Measurements from ENCODE around the gene LKAAEAR1. TPM values are rescaled to one million over a fixed set of nuclear protein-coding genes. Genes with fewer than 3 reads are reported as not detected.

The LKAAEAR1 gene
- total and polyA plus RNA-seq, 9 of the 15 experiments (the other 6 are each of a cell fraction or from before 2014, with no cell fraction given): not detected

GRCh38 chr20:64038565-64039292, 45.5 kb downstream of the LKAAEAR1 start (continued):
- TF ChIP-seq FOXK1 (CRISPR knock-in tag; IDR thresholded peaks at IDR 0.05; ENCODE audit: borderline replicate concordance) (no peak), CBX3 (IDR thresholded peaks at IDR 0.05; ENCODE audit: borderline replicate concordance in 1 of 2, low read length in 2 of 2) (no peak), ZNF668 (CRISPR knock-in tag; IDR thresholded peaks at IDR 0.05) (no peak), ILK (tag; IDR thresholded peaks at IDR 0.05; ENCODE audit: borderline replicate concordance, low read depth) (no peak), FIP1L1 (IDR thresholded peaks at IDR 0.05; ENCODE audit: low read depth, low read length, poor library complexity, severe bottlenecking) (peak; percentile 93), ADNP (tag; IDR thresholded peaks at IDR 0.05) (no peak), NELFE (IDR thresholded peaks at IDR 0.05; ENCODE audit: insufficient read depth, insufficient read length) (no peak), SIX5 (IDR thresholded peaks at IDR 0.05; ENCODE audit: borderline replicate concordance in 1 of 2, insufficient read depth in 1 of 2, low read depth in 1 of 2, low read length in 2 of 2) (no peak), NFE2L1 (tag; IDR thresholded peaks at IDR 0.05; ENCODE audit: borderline replicate concordance, low read depth) (no peak), E2F3 (CRISPR knock-in tag; IDR thresholded peaks at IDR 0.05) (0 out of 2 replicates have a peak, but pooled peaks have one; percentile 59), YBX1 (IDR thresholded peaks at IDR 0.05) (no peak), EGR1 (conservative IDR thresholded peaks at IDR 0.05) (0 out of 2 replicates have a peak, but pooled peaks have one; percentile 16), FOXA3 (CRISPR knock-in tag; conservative IDR thresholded peaks at IDR 0.05 in 1 of 2, IDR thresholded peaks at IDR 0.05 in 1 of 2) (0 out of 4 replicates have a peak, but pooled peaks of 1 of the 2 experiments have one; percentile 17)
- TF ChIP-seq, protein P1, sequence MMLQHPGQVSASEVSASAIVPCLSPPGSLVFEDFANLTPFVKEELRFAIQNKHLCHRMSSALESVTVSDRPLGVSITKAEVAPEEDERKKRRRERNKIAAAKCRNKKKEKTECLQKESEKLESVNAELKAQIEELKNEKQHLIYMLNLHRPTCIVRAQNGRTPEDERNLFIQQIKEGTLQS (IDR thresholded peaks at IDR 0.05): no peak
- TF ChIP-seq, protein P1 (CRISPR knock-in tag; conservative IDR thresholded peaks at IDR 0.05): no peak
- TF ChIP-seq, protein P2, sequence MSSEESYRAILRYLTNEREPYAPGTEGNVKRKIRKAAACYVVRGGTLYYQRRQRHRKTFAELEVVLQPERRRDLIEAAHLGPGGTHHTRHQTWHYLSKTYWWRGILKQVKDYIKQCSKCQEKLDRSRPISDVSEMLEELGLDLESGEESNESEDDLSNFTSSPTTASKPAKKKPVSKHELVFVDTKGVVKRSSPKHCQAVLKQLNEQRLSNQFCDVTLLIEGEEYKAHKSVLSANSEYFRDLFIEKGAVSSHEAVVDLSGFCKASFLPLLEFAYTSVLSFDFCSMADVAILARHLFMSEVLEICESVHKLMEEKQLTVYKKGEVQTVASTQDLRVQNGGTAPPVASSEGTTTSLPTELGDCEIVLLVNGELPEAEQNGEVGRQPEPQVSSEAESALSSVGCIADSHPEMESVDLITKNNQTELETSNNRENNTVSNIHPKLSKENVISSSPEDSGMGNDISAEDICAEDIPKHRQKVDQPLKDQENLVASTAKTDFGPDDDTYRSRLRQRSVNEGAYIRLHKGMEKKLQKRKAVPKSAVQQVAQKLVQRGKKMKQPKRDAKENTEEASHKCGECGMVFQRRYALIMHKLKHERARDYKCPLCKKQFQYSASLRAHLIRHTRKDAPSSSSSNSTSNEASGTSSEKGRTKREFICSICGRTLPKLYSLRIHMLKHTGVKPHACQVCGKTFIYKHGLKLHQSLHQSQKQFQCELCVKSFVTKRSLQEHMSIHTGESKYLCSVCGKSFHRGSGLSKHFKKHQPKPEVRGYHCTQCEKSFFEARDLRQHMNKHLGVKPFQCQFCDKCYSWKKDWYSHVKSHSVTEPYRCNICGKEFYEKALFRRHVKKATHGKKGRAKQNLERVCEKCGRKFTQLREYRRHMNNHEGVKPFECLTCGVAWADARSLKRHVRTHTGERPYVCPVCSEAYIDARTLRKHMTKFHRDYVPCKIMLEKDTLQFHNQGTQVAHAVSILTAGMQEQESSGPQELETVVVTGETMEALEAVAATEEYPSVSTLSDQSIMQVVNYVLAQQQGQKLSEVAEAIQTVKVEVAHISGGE (CRISPR knock-in tag; IDR thresholded peaks at IDR 0.05): peak in 1 of 3 experiments; percentile 25; a peak in 1 of 6 replicates
- TF ChIP-seq, protein P3, sequence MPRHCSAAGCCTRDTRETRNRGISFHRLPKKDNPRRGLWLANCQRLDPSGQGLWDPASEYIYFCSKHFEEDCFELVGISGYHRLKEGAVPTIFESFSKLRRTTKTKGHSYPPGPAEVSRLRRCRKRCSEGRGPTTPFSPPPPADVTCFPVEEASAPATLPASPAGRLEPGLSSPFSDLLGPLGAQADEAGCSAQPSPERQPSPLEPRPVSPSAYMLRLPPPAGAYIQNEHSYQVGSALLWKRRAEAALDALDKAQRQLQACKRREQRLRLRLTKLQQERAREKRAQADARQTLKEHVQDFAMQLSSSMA (CRISPR knock-in tag; IDR thresholded peaks at IDR 0.05): no peak
- TF ChIP-seq, protein P4, sequence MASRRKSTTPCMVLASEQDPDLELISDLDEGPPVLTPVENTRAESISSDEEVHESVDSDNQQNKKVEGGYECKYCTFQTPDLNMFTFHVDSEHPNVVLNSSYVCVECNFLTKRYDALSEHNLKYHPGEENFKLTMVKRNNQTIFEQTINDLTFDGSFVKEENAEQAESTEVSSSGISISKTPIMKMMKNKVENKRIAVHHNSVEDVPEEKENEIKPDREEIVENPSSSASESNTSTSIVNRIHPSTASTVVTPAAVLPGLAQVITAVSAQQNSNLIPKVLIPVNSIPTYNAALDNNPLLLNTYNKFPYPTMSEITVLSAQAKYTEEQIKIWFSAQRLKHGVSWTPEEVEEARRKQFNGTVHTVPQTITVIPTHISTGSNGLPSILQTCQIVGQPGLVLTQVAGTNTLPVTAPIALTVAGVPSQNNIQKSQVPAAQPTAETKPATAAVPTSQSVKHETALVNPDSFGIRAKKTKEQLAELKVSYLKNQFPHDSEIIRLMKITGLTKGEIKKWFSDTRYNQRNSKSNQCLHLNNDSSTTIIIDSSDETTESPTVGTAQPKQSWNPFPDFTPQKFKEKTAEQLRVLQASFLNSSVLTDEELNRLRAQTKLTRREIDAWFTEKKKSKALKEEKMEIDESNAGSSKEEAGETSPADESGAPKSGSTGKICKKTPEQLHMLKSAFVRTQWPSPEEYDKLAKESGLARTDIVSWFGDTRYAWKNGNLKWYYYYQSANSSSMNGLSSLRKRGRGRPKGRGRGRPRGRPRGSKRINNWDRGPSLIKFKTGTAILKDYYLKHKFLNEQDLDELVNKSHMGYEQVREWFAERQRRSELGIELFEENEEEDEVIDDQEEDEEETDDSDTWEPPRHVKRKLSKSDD (conservative IDR thresholded peaks at IDR 0.05; ENCODE audit: low read length): no peak

Data from K562 (cell line).